Activated T-cell treated with anti-CD3 and anti-CD28 coated beads, Interleukin-2, amount 50 U/mL, for 48 hours (primary cell): Measurements from ENCODE around the gene EPN2.

ENCODE experiments used
- DNase-seq, 2 experiments: peaks; one replicate each; pipeline ENCODE4 v3.0.0-alpha.2; 2020

Gene EPN2

DNA sequence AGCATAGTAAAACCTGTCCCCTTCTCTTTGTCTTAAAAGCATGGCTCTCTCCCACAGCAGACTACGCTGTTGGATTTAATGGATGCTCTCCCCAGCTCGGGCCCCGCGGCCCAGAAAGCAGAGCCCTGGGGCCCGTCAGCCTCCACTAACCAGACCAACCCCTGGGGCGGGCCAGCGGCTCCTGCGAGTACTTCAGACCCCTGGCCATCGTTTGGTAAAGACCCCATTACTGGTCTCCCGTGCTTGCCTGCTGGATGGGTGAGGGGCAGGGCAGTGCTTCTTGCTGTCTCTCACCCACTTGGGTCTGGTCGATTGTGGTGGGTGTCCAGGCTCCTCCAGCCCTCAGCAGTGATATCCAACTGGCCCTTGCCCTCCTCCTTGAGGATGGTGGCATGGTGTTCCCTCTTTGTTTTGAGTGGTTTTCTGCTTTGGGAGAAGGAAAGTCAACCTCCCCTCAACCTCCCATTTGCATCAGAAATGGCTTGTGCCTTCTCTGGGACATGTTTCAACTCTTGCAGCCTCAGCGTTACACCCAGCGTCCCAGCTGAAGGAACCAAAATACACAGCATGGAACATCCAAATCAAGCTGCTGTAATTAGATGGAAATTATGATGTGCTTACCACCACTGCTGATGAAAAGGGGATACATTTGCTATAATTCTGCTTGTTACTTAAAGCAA is 76.0 kb downstream of the EPN2 start:
- no peak for DNase-seq

DNA sequence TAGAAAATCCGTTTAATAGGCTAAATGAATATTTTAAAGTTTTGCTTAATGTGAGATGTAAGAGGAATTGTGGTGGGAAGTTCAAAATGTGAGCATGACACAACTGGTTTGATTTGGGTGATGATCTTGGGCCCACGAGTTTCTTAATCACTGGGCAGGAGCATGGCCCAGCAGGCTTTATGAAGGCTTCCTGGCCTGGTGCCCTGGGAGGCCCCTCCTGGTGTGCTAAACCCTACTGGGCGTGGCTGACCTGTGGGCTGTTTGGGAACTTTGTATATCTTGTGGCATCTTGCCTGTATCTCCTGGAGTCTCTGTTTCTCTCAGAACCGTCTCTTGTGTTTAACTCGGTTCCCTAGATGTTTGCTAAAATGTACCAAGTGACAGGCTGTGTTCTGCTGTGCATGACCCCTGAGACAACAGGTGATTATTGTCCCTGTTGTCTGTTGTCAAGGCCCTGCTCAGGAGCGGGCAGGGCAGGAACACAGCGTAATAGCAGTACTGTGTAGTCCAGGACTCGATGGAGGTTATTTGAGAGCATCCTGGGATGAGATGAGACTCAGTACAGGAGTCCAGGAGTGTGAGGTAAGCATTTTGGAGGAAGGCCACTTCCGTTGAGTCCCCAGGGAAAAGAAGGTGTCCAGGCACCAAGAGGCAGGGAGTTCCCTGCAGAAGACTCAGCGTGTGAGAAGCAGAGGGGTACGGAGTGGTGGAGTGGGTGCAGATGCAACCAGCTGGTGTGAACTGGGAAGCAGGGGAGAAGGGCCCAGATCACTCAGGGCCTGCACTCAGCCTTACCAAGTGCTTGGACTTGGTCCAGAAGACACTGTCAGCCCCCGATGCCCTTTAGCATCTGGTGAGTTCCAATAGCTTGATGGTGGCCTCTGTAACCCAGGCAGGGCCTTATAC is 76.8 kb downstream of the EPN2 start:
- no peak for DNase-seq

DNA sequence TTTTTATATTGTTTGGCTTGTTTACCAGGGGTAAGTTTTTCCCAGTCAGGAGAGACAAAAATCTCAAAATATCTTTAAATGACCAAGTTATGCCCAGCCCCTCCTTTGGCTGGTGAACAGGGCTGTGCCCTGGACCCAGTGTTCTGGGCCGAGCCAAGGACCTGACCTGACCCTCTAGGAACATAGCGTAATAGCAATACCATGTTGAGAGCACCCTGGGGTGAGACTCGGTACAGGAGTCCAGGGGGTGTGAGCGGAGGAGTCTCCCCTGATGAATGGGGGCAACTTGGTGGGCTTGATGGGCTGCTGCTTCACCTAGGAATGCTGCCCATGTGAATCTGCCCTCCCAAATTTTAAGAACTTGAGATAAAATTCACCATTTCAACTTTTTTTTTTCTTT is 77.9 kb downstream of the EPN2 start:
- DNase-seq: no peak

DNA sequence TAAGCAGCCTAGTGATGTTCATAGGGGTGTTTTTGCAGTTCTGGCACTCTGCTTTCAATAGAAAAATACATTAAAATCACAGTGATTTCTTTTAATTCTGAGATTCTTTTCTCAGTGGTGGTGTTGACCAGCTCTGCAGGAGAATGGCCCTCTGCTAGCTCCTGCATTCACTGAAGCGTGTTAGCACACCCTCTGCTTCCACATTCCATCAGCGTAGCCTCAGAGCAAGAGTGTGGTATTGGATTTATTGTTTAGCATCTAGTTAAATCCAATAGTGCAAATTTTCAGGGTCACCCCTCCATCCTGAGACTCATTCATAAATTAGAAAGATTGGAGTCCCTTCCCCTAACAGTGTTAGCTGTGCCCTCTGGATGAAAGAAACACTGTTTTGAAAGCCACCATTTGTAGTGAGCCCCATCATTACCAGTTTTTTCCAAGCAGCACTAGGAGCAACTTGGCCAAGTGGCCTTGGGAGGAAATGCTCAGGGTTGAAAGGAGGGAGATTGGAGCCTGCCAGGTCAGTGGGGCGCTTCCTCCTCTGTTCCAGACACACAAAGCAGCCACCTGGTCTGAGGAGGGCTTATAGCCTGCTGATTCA is 79.7 kb downstream of the EPN2 start:
- DNase-seq: no peak

DNA sequence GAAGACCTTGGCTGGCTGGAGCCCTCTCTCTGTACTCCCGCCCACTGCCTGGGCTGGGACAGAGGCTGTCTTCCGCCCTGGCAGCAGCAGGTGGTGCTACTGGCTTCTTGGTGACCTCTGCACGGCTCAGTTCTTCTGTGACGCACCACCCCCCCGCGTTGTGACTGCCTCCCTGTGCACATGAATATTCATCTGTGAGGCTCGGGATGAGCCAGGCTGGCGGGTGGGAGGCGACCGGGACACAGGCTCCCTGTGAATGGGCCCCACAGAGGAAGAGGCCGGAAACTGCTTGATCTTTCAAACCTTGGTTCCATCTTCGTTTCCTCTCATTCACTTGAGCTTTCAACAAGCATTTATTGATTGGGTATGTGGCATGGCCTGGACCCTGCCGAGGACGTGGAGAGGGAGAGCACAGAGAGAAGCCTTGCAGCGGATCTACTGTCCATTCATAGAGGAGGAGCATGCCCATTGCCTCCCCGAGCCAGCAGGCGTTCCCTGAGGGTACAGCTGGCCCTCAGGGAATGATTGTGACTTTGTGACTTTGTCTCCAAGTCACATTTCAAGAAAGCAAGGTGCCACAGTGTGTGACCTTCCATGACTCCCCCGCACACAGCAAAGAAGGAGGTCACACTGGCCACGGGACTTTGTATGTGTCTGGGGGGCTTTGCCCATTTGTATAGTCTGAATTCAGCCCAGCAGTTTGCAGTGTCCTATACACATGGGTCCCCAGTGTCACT is 80.4 kb downstream of the EPN2 start:
- no peak for DNase-seq

DNA sequence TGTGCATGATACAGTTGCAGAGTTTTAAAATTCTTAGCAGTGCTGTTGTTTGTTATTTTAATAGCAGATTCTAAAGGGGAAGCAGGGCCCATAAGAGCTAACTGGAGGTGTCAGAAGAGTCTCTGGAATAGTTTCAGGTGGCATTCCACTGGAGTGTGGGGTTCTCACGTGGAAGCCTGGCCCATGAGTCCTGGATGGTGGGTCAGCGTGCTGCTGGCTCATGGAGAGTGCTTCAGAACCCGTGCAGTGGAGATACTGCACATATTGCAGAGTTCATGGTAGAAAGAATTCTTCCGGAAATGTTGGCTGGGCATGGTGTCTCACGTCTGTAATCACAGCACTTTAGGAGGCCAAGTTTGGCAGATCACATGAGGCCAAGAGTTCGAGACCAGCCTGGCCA is 81.4 kb downstream of the EPN2 start:
- no peak for DNase-seq

DNA sequence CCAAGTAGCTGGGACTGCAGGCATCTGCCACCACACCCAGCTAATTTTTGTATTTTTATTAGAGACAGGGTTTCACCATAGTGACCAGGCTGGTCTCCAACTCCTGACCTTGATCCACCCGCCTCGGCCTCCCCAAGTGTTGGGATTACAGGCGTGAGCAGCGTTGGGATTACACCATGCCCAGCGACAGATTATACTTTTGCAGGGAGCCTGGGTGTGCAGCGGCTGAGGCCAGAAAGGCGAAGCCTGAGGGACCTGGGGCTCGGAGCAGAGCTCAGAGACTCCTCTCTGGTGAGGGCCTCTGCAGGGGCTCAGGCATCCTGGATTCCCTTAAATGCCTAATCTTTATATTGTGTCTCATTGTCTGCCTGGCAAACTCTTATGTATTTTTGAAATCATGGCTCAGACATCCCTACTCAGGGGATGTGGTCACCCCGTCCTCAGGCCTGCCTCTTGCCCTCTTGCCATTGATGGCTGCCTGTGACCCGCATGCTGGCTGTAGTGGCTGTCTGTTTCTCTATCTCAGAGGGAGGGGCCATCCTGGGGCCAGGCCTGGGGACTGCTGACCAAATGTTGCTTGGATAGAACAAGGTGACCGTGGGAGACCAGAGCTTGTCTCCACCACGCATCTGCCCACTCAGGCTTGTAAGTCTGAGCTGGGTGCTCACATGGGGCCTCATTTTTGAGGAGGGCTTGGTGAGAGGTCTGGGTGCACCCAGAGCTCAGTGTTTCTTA is 82.8 kb downstream of the EPN2 start:
- no peak for DNase-seq

DNA sequence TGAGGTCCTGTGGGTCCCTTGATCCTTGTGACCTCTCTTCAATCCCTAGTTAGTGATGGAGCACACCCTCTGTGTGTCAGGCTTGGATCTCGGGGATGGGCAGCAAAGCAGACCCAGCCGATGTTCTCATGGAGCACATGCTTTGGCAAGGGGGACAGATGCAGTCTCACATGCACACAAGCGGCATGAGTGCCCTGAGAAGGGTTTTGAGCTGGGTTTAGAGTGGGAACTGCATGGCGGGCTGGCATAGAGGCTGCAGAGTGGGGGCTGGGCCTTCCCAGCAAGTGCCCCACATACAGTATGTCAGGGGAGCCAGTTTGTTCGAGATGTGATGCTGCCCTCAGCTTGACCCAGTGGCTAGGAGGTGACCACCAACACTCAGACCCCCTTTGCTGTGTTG is 83.7 kb downstream of the EPN2 start:
- DNase-seq: no peak

DNA sequence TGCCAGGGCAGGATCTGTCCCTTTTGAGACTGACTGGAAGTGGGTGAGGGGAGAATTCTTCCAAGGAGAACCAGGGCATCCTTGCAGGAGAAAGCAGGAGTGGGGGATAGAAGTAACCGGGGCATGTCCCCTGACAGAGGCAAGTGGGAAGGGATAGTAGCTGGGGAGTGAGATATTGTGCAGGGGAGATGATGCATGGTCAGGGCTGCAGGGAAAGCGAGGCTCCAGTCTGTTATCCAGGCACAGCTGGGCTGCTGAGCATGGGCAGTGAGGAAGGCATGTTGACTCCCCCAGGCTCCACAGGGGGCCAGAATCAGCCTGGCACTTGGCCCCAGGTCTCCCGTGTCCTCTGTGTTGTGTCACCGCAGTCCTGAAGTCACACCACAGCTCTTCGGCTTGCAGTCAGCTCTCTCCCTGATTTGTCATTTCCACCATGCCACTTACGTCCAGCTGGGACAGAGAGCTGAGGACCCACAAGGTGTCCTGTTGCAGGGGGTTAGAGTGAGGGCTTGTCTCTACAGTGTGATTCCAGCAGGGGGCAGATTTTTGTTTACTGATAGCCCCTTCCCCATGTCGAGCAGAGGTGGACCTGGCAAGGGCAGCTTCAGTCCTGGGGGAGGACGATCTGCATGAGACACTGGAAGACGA is 84.4 kb downstream of the EPN2 start:
- no peak for DNase-seq

DNA sequence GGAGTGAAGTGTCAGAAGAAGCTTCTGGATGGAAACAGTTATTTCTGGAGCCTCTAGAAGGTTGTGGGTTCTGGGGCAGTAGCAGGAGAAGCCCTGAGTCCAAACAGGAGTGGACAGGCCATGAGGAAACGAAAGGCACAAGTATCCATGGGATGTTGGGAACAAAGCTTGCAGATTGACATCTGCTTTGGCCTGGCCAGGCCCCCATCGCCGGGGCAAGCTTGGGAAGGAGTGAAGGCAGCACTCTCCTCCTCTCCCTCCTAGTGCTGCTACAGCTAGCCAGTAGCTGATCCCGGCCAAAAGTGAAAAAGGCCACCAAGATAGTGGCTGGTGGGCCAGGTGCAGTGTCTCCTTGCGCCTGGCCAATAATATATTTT is 85.0 kb downstream of the EPN2 start:
- DNase-seq: no peak

DNA sequence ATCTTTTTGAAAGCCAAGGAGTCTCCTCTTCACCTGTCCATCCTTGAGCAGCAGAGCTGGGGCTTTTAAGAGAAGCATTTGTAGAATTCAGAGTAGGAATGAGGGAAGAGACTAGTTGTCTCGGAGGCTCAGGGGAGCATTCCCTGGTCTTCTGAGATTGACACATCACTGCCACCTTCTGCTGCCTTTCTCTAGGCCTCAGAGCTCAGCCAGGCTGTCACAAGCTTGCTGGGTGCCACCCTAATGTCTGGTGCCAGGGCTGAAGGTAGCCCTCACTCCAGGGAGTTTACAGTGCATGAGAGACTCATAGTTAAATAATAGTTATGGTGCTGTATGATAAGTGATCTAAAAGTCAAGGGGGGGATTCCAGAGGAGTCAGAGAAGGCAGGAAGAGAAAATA is 85.7 kb downstream of the EPN2 start:
- no peak for DNase-seq

DNA sequence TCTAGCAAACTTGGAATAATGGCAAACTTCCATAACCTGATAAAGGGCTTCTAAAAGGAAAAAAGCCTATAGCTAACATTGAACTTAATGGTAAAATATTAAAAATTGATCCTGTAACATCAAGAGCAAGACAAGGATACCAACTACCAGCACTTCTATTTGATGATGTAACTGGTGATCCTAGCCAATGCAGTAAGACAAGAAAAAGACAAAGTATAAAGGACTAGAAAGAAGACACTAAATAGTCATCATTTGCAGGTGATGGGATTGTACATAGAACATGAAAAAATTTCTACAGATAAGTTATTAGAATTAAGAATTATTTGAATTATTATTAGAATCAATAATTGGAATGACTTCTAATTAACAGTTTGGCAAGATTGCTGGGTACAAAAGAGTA is 88.4 kb downstream of the EPN2 start:
- no peak for DNase-seq

DNA sequence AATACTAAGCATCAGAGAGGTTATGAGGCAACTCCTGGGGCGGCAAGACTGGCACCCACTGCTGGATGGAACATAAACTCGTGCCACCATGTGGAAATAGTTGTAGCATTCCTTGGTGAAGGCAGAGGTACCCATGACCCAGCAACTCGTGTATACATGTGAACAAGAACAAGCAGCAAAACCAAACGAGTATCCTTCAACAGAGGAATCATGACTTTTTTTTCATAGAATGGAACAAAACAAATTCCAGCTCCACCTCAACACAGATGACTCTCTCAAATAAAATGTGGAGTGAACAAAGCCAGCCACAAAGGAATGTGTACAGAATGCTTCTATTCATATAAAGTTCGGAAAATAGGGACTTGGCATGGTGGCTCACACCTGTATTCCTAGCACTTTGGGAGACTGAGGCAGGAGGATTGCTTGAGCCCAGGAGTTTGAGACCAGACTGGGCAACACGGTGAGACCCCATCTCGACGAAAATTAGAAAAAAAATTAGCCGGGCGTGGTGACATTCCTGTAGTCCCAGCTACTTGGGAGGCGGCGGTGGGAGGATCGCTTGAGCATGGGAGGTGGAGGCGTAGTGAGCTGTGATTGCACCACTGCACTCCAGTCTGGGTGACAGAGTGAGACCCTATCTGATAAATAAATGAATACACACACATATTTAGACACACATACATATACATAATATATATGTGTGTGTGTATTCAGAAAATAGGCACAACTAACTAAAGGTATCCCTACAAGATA is 90.0 kb downstream of the EPN2 start:
- DNase-seq: no peak

DNA sequence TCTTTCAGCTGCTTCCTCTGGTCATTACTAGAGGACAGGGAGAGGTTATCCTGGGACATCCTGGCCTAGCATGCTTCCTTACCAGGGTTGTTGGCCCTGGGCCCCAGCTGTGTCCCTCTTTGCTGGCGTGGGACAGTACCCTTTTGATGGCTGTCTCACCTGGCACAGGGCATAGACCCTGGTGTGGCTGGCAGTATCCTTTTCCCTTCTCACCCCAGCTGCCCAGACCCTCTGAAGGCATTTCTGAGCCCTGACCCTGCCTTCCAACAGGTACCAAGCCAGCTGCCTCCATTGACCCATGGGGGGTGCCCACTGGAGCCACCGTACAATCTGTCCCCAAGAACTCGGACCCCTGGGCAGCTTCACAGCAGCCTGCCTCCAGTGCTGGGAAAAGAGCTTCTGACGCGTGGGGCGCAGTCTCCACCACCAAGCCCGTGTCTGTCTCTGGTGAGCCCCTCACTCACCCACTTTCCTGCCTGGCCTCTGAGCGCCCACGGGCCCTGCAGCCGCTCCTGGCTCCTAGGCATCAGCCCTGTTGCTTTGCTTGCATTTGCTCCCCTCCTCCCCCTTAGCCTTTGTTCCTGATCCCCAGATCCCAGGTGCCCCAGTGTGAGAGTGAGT is 91.4 kb downstream of the EPN2 start:
- no peak for DNase-seq

DNA sequence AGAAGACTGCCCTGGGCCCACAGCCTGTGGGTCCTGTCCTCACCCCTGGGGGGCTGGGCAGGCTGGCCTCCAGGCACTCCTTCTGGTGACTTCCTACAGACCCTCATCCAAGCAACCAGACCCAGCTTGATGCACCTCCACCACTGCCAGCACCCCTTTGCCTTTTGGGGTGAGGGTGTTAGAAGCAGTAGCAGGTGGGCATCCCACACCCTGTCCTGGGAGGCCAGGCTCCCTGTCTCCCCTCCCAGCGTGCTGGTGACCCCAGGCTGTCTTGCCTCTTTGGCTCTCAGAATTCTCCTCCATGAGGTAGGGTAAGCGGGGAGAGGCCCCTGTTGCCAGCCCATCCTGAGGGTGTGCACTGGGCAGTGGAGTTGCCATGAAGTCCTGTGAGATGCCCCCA is 92.0 kb downstream of the EPN2 start:
- DNase-seq: no peak

DNA sequence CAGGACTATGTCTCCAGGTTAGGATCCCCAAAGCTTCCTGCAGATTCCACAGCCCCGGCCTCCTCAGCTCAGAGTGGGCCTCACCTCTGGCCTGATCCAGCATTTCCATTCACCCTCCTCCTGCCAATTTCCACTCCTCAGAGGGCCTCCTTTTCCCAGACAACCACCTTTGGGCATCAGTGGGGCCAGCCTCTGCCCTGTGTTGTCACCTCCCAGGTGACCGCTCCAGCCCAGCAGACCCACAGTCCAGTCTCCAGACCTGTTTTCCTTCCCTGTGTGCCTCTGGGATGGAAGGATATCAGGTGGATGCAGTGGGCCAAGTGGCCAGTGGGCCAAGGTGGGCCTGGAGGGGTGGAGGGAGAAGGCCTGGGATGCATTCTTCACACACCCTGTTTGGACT is 92.7 kb downstream of the EPN2 start:
- DNase-seq: no peak

DNA sequence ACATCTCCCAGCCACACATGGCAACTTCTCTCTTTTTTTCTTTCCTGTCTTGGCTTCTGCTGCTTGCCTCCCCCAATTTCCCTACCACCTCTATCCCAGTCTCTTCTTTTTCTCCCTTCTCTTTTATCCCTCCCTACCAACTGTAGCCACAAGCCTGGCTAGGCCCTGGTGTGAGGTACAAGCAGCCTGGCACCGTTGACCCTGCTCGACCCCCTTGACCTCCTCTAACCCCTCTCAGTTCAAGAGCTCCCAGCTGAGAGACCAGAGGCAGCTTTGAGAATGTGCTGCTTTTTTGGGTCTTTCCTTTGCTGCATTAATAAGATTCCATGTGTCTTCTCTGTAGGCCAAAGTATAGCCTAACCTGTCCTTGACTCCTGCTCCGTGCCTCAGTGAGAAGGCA is 93.1 kb downstream of the EPN2 start:
- DNase-seq: no peak

DNA sequence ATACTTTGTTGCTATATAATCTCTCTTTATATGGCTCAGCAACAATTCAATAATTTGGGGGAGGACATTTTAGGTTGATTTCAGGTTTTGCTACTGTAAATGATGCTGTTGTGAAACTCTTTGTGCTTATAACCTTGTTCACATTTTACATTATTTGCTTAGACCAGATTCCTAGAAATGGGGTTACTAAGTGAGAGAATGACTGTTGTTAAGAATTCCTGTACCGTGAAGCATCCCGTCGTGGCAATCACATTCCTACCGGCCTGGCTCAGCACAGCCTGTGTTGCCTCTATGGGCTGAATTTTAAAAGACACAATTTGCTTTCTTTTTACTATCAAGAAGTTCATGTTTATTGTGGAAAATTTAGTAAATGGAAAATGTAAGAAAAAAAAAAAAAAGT is 94.0 kb downstream of the EPN2 start:
- DNase-seq: no peak

DNA sequence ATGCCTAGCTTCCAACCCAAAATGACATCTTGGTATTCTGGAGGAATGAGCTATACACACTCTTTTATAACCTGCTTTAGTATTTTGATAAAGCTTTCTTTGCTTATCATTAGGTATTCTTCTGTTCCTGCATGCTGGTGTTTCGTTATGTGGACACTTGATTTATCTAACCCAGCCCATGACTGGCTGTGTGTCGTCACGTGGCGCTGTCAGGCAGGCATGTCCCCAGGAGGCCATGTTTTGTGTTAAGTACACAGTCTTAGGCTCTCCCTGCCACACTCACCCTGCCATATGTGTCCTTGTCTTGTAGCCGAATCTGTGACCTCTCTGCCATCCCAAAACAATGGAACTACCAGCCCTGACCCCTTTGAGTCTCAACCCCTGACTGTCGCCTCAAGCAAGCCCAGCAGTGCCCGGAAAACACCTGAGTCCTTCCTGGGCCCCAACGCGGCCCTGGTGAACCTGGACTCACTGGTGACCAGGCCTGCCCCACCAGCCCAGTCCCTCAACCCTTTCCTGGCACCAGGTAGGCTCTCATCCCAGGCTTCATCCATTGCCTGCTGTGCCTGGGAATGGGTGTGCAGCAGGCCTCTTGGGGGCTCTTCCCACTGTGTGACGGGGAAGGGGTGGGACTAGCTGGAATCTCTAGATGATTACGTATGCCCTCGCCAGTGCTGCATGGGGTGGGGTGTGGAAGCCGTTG is 94.5 kb downstream of the EPN2 start:
- DNase-seq: no peak
